NCI-H446 (cell line): ENCODE results near the gene ZFP1.

Experiments
- DNase-seq, 2 experiments: peaks; one replicate each; lab custom pipeline; 2025; lab: John Stamatoyannopoulos, UW

ZFP1 gene

GRCh38 chr16:75160386-75160785, 12.1 kb downstream of the ZFP1 start:
- DNase-seq = no peak

- no peak for DNase-seq
Observed at GRCh38 chr16:75169899-75170405, 21.6 kb downstream of the ZFP1 start.

GRCh38 chr16:75172578-75172977, 24.3 kb downstream of the ZFP1 start:
- no peak for DNase-seq

GRCh38 chr16:75175074-75175473, 26.8 kb downstream of the ZFP1 start:
- DNase-seq = no peak

GRCh38 chr16:75176926-75177325, 28.6 kb downstream of the ZFP1 start:
- no peak for DNase-seq

GRCh38 chr16:75179208-75179607, 30.9 kb downstream of the ZFP1 start:
- DNase-seq = no peak

GRCh38 chr16:75181630-75182029, 33.3 kb downstream of the ZFP1 start:
- no peak for DNase-seq

- no peak for DNase-seq
Observed at GRCh38 chr16:75188832-75189477, 40.6 kb downstream of the ZFP1 start.

- no peak for DNase-seq
Observed at GRCh38 chr16:75189638-75190245, 41.4 kb downstream of the ZFP1 start.

- no peak for DNase-seq
Observed at GRCh38 chr16:75192606-75193264, 44.4 kb downstream of the ZFP1 start.

- DNase-seq = no peak
Observed at GRCh38 chr16:75193265-75193650, 44.9 kb downstream of the ZFP1 start.

GRCh38 chr16:75193730-75194444, 45.6 kb downstream of the ZFP1 start:
- no peak for DNase-seq

- DNase-seq = no peak
Observed at GRCh38 chr16:75195811-75196790, 47.8 kb downstream of the ZFP1 start.

- DNase-seq = no peak
Observed at GRCh38 chr16:75196836-75197235, 48.5 kb downstream of the ZFP1 start.

- no peak for DNase-seq
Observed at GRCh38 chr16:75197522-75198134, 49.3 kb downstream of the ZFP1 start.

- DNase-seq = no peak
Observed at GRCh38 chr16:75198135-75198600, 49.8 kb downstream of the ZFP1 start.

- no peak for DNase-seq
Observed at GRCh38 chr16:75202069-75202590, 53.8 kb downstream of the ZFP1 start.

- DNase-seq = no peak
Observed at GRCh38 chr16:75203096-75203495, 54.8 kb downstream of the ZFP1 start.

- DNase-seq = no peak
Observed at GRCh38 chr16:75203667-75204409, 55.5 kb downstream of the ZFP1 start.

- no peak for DNase-seq
Observed at GRCh38 chr16:75204410-75204758, 56.1 kb downstream of the ZFP1 start.
